Inferior parietal cortex (tissue), 1 donor: Measurements from ENCODE around the gene TPSG1.
"Not testable (repeated sequence)": the region's sequence is repeated elsewhere in the genome, so short reads cannot be mapped to it uniquely, and the experiment has no call there.

ENCODE experiments used
- DNase-seq: peaks from one replicate; pipeline ENCODE4 v3.0.0-alpha.2; 2016; ENCODE audit errors: extremely low spot score

Gene TPSG1

DNA sequence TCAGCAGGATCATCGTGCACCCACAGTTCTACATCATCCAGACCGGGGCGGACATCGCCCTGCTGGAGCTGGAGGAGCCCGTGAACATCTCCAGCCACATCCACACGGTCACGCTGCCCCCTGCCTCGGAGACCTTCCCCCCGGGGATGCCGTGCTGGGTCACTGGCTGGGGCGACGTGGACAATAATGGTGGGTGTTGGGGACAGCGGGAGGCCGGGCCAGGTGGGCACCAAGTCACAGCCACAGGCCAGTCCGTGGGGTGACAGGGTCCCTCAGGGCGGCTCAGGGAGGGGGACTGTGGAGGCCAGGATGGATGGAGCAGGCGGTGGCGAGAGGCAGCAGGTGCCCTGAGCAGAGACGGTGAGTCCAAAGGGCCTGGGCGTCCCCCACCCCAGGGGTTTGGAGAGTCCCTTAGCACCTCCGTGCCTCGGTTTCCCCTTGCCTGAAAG lies 31.8 kb upstream of the TPSG1 start:
- DNase-seq: no peak

DNA sequence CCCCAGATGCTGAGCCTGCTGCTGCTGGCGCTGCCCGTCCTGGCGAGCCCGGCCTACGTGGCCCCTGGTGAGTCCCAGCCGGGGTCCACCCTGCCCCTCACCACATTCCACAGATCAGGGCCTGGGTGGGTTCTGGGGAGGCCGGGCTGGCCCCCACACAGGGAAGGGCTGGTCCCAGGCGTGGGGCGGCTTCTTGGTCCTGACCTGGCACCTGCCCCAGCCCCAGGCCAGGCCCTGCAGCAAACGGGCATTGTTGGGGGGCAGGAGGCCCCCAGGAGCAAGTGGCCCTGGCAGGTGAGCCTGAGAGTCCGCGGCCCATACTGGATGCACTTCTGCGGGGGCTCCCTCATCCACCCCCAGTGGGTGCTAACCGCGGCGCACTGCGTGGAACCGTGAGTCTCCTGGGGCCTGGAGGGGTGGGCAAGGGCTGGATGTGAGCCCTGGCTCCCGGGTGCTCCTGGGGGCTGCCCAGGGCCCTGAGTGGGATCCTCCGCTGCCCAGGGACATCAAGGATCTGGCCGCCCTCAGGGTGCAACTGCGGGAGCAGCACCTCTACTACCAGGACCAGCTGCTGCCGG lies 31.3 kb upstream of the TPSG1 start:
- DNase-seq: not testable (repeated sequence)

GRCh38 chr16:1255276-1256122 lies 30.4 kb upstream of the TPSG1 start, which contains the start of gene TPSD1:
TPSD1 (plus strand) TSS chr16:1256069; CDS start chr16:1256281, 212 bp downstream.
- not testable (repeated sequence) for DNase-seq

GRCh38 chr16:1254821-1255220 lies 29.8 kb upstream of the TPSG1 start:
- not testable (repeated sequence) for DNase-seq

GRCh38 chr16:1253701-1254364 lies 28.8 kb upstream of the TPSG1 start:
- not testable (repeated sequence) for DNase-seq

- DNase-seq: not testable (repeated sequence)
Measured at GRCh38 chr16:1249031-1249755, 24.1 kb upstream of the TPSG1 start.

GRCh38 chr16:1247903-1248537 lies 23.0 kb upstream of the TPSG1 start:
- not testable (repeated sequence) for DNase-seq

DNA sequence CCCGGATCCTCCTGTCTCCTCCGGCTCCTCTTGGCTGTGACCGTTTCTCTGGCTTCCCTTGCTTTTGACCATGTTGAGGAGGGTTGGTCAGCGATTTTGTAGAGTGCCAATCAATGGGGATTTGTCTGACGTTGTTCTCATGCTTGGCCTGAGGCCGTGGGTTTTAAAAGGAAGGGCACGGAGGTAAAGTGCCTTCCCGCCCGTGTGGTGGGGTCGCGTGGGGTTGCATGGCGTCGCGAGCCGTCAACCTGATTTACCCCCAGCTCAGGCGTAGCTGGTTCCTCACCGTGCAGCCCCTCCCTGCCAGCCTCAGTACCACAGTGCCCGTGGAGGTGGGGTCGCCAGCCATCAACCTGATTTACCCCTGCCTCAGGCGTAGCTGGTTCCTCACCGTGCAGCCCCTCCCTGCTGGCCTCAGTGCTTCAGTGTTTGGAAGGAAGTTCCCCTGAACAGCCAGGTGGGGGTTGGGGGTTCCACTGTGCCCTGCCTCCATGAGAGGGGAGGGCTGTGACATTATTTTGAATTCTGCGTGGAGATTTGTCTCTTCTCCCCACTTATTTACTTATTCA lies 20.5 kb upstream of the TPSG1 start:
- DNase-seq: no peak

DNA sequence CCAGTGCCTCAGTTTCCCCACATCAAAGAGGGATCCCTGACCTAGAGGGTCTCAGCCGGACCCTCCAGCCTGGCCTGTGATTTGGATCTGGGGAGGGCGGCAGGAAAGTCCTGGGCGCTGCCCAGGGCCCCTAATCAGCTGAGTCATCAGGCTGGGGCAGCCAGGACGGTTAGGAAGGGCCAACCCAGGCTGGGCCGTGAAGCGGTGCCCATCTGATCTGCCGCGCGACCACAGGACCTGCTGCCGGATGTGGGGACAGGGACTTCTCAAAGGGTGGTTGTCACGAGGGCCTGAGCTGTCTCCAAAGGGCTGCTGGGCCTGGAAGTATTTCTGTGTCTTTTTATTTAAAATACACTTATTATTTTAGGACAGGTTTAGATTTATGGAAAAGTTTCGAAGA lies 19.8 kb upstream of the TPSG1 start:
- DNase-seq: no peak

DNA sequence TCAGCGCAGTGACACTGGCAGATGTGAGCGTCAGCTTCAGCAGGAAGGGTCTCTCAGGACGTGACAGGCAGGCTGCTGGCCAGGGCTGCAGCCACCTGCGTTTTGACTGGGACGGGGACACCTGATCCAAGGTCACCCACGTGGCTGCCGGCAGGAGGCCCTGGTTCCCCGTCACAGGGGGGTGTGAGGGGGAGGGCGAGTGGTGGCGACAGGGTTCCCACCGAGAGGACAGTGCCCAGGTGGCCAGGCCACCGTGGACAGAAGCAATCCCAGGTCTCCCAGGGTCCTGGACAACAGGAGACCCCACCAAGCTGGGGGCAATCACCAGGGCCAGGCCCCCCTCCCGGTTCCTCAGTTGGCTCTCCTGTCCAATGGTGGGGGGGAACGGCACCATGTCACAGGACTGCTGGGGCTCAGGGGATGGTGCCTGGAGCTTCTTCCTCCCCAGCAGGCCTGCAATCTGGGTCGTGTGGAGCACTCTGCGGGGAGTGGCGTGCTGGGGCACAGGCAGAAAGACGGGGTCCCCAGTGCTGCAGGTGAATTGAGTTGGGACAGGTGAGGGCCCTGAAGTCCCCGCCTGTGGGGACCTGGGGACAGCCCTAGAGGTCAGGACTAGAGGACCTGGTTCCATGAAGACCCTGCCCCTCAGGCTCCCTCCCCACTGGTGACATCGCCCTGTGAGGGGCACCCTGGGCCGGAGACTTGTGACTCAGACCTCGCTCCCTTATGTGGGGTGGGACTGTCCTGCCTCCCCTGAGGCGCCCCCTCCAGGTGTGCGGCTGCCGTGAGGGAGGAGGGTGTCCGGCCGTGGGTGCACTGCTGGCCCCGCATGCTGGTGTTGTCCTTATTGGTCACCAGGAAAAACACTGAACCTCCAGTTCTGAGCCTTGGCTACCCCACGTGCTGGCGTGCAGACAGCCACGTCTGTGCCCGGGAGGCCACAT lies 19.1 kb upstream of the TPSG1 start:
- DNase-seq: not testable (repeated sequence)

GRCh38 chr16:1243363-1243762 lies 18.3 kb upstream of the TPSG1 start:
- not testable (repeated sequence) for DNase-seq

GRCh38 chr16:1241081-1241480 lies 16.0 kb upstream of the TPSG1 start:
- not testable (repeated sequence) for DNase-seq

- not testable (repeated sequence) for DNase-seq
Measured at GRCh38 chr16:1240436-1240835, 15.4 kb upstream of the TPSG1 start, which contains the start of gene TPSAB1. TPSAB1 (plus strand) TSS chr16:1240705; CDS start chr16:1240939, 234 bp downstream.

DNA sequence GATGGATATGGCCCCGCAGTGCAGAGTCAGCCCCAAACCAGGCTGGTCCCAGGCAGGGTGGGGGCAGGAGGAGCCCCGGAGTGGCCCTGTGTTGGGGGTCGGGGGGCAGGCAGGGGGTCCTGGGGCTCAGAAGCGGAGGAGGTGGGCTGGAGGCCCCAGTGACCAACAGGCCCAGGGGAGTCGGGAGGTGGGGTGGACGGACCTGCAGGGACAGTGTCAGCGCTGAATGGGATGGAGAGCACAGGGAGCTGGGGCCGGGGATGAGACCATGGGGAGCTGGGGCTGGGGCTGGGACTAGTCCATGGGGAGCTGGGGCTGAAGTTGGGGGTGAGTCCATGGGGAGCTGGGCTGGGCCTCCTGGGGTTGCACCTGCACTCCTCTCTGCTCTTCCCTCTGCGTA lies 14.5 kb upstream of the TPSG1 start:
- DNase-seq: not testable (repeated sequence)

DNA sequence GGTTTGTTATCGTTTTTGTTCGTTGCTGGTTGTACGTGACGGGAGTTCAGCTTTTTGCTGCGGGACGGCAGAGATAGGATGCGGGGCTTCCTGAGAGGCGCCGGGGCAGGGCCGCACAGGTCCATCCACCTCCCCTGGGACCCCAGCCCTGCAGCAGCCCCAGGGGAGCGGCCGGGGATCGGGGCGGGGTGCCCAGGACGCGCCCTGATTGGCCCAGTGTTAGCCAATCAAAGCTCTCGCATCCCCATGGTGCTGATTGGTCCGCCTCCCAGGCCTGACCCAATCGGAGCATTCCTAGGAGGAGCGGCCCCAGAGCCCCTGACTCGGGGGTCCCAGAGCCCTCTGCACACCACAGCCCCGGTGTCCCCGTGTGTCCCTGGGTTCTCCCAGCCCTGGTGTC lies 13.8 kb upstream of the TPSG1 start:
- not testable (repeated sequence) for DNase-seq

GRCh38 chr16:1237990-1238389 lies 12.9 kb upstream of the TPSG1 start:
- no peak for DNase-seq

DNA sequence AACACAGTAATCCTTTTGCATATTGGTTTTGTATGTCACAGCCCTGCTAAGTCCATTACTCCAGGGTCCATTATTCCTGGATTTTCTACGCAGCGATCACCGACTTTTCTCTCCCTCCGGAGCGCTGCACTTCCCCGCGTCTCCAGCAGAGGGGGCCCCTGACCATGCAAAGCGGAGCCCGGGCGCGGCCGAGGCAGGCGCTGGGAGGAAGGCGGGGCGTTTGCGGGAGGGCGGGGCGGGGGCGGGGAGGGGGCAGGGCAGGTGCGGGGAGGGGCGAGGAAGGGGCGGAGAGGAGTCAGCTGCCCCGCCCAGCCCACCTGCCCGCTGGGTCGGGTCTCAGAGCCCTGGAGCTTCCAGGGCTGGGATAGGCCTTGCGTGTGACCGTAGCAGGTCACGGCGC lies 11.6 kb upstream of the TPSG1 start:
- DNase-seq: not testable (repeated sequence)

- not testable (repeated sequence) for DNase-seq
Measured at GRCh38 chr16:1232049-1232748, 7.1 kb upstream of the TPSG1 start.

DNA sequence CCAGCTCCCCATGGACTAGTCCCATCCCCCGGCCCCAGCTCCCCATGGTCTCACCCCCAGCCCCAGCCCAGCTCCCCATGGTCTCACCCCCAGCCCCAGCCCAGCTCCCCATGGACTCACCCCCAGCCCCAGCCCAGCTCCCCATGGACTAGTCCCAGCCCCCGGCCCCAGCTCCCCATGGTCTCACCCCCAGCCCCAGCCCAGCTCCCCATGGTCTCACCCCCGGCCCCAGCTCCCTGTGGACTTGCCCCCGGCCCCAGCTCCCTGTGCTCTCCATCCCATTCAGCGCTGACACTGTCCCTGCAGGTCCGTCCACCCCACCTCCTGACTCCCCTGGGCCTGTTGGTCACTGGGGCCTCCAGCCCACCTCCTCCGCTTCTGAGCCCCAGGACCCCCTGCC lies 6.2 kb upstream of the TPSG1 start:
- not testable (repeated sequence) for DNase-seq
